GM23338 (cell line): Measurements from ENCODE around the gene FCN3. TPM values are rescaled to one million over a fixed set of nuclear protein-coding genes. Genes with fewer than 3 reads are reported as not detected.

Experiments
- ATAC-seq: fragments of 200-7000 bp; cut with Tn5 transposase; 3 replicates; pipeline ENCODE4 v1.9.1; 2020
- DNase-seq: peaks from one replicate; pipeline ENCODE4 v3.0.0-alpha.2; 2015; ENCODE audit warnings: low spot score
- H2AFZ ChIP-seq: fragments of 200-600 bp; sonication (generic); 2 replicates; pipeline ENCODE4 v1.8.0; 2016; ENCODE audit warnings: antibody characterized with exemption, mild to moderate bottlenecking, moderate library complexity
- H3F3A ChIP-seq: fragments of 200-600 bp; sonication (generic); replicated peaks from 2 replicates; pipeline ENCODE4 v1.8.0; 2017; ENCODE audit warnings: antibody characterized with exemption, mixed run types, low read depth
- H3K27ac ChIP-seq: fragments of 200-600 bp; sonication (generic); 2 replicates; pipeline ENCODE4 v1.6.1; 2016; ENCODE audit warnings: low read depth
- H3K27me3 ChIP-seq: fragments of 200-600 bp; sonication (generic); 2 replicates; pipeline ENCODE4 v1.8.0; 2016; ENCODE audit warnings: mild to moderate bottlenecking, mixed run types, moderate library complexity; ENCODE audit not compliant: insufficient read depth
- H3K36me3 ChIP-seq: fragments of 200-600 bp; sonication (generic); 2 replicates; pipeline ENCODE4 v1.8.0; 2016; ENCODE audit warnings: mild to moderate bottlenecking; ENCODE audit not compliant: insufficient read depth
- H3K4me1 ChIP-seq: fragments of 200-600 bp; sonication (generic); 2 replicates; pipeline ENCODE4 v1.8.0; 2016; ENCODE audit warnings: mild to moderate bottlenecking, moderate library complexity; ENCODE audit not compliant: insufficient read depth
- H3K4me2 ChIP-seq: fragments of 200-600 bp; sonication (generic); 2 replicates; pipeline ENCODE4 v1.7.1; 2017; ENCODE audit warnings: mixed run types
- H3K4me3 ChIP-seq: fragments of 200-600 bp; sonication (generic); 2 replicates; pipeline ENCODE4 v1.6.1; 2016; ENCODE audit warnings: mixed run types
- H3K79me2 ChIP-seq: fragments of 200-600 bp; sonication (generic); replicated peaks from 2 replicates; pipeline ENCODE4 v1.8.0; 2017; ENCODE audit warnings: mild to moderate bottlenecking; ENCODE audit not compliant: insufficient read depth
- H3K9me2 ChIP-seq: fragments of 200-600 bp; sonication (generic); 2 replicates; pipeline ENCODE4 v1.8.0; 2017; ENCODE audit not compliant: insufficient read depth
- H4K20me1 ChIP-seq: fragments of 200-600 bp; sonication (generic); replicated peaks from 2 replicates; pipeline ENCODE4 v1.8.0; 2017; ENCODE audit warnings: mild to moderate bottlenecking; ENCODE audit not compliant: insufficient read depth
- H3K27ac Mint-ChIP-seq: 2 replicates; pipeline ENCODE4 v1.8.0; 2020; ENCODE audit warnings: inconsistent platforms, mild to moderate bottlenecking, moderate library complexity, mixed read lengths
- H3K27me3 Mint-ChIP-seq: 3 replicates; pipeline ENCODE4 v1.8.0; 2022; ENCODE audit warnings: low read depth, mild to moderate bottlenecking, moderate library complexity, mixed read lengths, inconsistent platforms; ENCODE audit not compliant: insufficient read depth, poor library complexity
- H3K36me3 Mint-ChIP-seq: 3 replicates; pipeline ENCODE4 v1.8.0; 2021; ENCODE audit warnings: low read depth, mild to moderate bottlenecking, inconsistent platforms, moderate library complexity, mixed read lengths
- H3K4me1 Mint-ChIP-seq: 3 replicates; pipeline ENCODE4 v1.8.0; 2020; ENCODE audit warnings: mild to moderate bottlenecking, inconsistent platforms, mixed read lengths
- H3K4me3 Mint-ChIP-seq: 3 replicates; pipeline ENCODE4 v1.8.0; 2021; ENCODE audit warnings: moderate library complexity, mild to moderate bottlenecking, inconsistent platforms, mixed read lengths
- H3K9me3 Mint-ChIP-seq: 3 replicates; pipeline ENCODE4 v1.8.0; 2020; ENCODE audit warnings: moderate library complexity, mild to moderate bottlenecking, inconsistent platforms, mixed read lengths
- CREB1 ChIP-seq: fragments of 250-450 bp; sonication (Bioruptor Pico); IDR thresholded peaks from 2 replicates; pipeline ENCODE4 v1.5.0; 2020; ENCODE audit warnings: low read depth, mild to moderate bottlenecking, moderate library complexity
- CTCF ChIP-seq, 2 experiments: fragments of 200-600 bp in 1 of 2; sonication (generic) in 1 of 2; conservative IDR thresholded peaks; 2 replicates each; pipeline versions ENCODE4 v1.5.1 to v1.6.1; 2016 to 2017; ENCODE audit warnings: antibody characterized with exemption in 2 of 2, low read depth in 2 of 2, mild to moderate bottlenecking in 2 of 2, moderate library complexity in 1 of 2
- EZH2 ChIP-seq: fragments of 200-600 bp; sonication (generic); IDR thresholded peaks from one replicate; pipeline ENCODE4 v1.8.0; 2017; ENCODE audit warnings: antibody characterized with exemption, mild to moderate bottlenecking, low read depth; ENCODE audit not compliant: unreplicated experiment
- EZH2phosphoT487 ChIP-seq: fragments of 200-600 bp; sonication (generic); IDR thresholded peaks from one replicate; pipeline ENCODE4 v1.8.1; 2018; ENCODE audit warnings: antibody characterized with exemption; ENCODE audit not compliant: unreplicated experiment
- NANOG ChIP-seq: IDR thresholded peaks from 2 replicates; pipeline ENCODE4 v1.6.1; 2016; ENCODE audit warnings: antibody characterized with exemption, borderline replicate concordance
- POLR2AphosphoS5 ChIP-seq: IDR thresholded peaks from 2 replicates; pipeline ENCODE4 v1.6.1; 2016; ENCODE audit warnings: antibody characterized with exemption, low read depth
- ZNF114 ChIP-seq: fragments of 250-450 bp; sonication (Bioruptor Pico); IDR thresholded peaks from 2 replicates; pipeline ENCODE4 v1.5.0; 2020; ENCODE audit warnings: mild to moderate bottlenecking, moderate library complexity
- ZNF331 ChIP-seq: fragments of 250-450 bp; sonication (Bioruptor Pico); IDR thresholded peaks from 2 replicates; pipeline ENCODE4 v1.5.0; 2020; ENCODE audit warnings: low read depth, mild to moderate bottlenecking, moderate library complexity
- ZNF462 ChIP-seq: fragments of 250-450 bp; sonication (Bioruptor Pico); IDR thresholded peaks from 2 replicates; pipeline ENCODE4 v1.5.0; 2020; ENCODE audit warnings: mild to moderate bottlenecking, moderate library complexity
- polyA plus RNA-seq: library from polyadenylated mRNA; unstranded; fragments of >200 nt; fragmentation: Nextera tagmentation; extraction: Ambion mirVana; gene quantifications from 2 replicates; pipeline ENCODE4 v1.2.1, GENCODE V29; 2016
- total RNA-seq: library from RNA; depleted of rRNA; stranded (reverse); fragments of >200 nt; shearing (Covaris generic); gene quantifications from 2 replicates; pipeline ENCODE4 v1.2.3, GENCODE V29; 2014
- TF ChIP-seq, protein P1 (sequence below): IDR thresholded peaks from one replicate; pipeline ENCODE4 v1.6.1; 2018; ENCODE audit warnings: antibody characterized with exemption; ENCODE audit not compliant: unreplicated experiment

FCN3 gene
- total and polyA plus RNA-seq, 2 experiments from 2014 or later, result 0.49 TPM; not detected in 1

DNA sequence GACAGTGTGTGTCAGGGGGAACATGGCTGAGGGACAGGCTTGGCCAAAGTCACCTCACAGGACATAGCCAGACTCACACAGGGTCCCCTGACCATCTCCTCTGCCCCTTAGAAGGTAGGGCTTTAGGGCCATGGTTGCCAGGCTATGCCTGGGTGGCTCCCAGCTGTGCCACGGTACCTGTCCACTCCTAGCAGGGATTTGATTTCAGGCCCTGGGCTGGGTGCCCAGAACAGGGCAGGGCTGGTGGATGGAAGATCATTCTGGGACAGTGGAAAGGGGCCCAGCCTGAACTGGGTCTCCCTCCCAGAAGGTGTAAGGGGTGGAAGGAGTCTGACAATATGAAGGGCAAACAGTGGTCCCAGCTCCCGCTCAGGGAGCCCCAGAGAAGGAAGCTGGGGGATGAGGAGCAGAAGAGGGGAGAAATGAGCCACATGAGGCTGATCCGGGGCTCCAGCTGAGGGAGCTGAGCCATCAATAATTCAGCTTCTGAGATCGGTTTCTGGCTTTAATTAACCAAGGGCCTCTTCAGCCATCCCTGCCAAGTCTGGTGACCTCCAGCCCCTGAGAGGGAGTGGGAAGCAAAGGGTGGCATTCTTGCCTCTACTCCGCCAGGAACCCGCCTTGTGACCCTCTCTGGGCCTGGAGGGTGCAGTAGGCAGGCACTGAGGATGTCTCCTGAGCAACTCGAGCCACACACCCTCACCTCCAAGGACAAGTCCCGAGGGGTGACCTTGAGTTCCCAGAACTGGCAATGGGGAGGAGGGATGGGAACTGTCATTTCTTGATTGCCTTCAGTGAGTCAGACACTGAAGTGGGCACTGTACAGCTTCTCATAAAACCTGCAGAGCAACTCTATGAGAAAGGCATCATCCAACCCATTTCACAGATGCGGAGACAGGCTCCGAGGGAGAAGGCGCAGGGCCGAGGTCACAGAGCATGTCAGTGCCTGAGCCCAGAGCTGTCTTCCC, 6.4 kb upstream of the FCN3 start (continued):
- TF ChIP-seq, protein P1, sequence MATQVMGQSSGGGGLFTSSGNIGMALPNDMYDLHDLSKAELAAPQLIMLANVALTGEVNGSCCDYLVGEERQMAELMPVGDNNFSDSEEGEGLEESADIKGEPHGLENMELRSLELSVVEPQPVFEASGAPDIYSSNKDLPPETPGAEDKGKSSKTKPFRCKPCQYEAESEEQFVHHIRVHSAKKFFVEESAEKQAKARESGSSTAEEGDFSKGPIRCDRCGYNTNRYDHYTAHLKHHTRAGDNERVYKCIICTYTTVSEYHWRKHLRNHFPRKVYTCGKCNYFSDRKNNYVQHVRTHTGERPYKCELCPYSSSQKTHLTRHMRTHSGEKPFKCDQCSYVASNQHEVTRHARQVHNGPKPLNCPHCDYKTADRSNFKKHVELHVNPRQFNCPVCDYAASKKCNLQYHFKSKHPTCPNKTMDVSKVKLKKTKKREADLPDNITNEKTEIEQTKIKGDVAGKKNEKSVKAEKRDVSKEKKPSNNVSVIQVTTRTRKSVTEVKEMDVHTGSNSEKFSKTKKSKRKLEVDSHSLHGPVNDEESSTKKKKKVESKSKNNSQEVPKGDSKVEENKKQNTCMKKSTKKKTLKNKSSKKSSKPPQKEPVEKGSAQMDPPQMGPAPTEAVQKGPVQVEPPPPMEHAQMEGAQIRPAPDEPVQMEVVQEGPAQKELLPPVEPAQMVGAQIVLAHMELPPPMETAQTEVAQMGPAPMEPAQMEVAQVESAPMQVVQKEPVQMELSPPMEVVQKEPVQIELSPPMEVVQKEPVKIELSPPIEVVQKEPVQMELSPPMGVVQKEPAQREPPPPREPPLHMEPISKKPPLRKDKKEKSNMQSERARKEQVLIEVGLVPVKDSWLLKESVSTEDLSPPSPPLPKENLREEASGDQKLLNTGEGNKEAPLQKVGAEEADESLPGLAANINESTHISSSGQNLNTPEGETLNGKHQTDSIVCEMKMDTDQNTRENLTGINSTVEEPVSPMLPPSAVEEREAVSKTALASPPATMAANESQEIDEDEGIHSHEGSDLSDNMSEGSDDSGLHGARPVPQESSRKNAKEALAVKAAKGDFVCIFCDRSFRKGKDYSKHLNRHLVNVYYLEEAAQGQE, result no peak
- TF ChIP-seq ZNF114 (CRISPR knock-in tag) (no peak), EZH2phosphoT487 (no peak), NANOG (no peak), POLR2AphosphoS5 (no peak), CREB1 (CRISPR knock-in tag) (no peak), ZNF331 (CRISPR knock-in tag) (no peak)

GRCh38 chr1:27380224-27380623, 5.6 kb upstream of the FCN3 start:
- H4K20me1 ChIP-seq, result no peaks in the 10 kb centered on the region
- Mint-ChIP-seq H3K36me3 (no peaks in the 10 kb centered on the region), H3K27me3 (peaks cover 8% of the 10 kb centered on the region), H3K27ac (no peak overlapping the region), H3K9me3 (no peaks in the 10 kb centered on the region), H3K4me3 (no peak overlapping the region), H3K4me1 (peaks cover 6% of the 10 kb centered on the region; the same call in 1 of the 3 replicates)
- no peak overlapping the region for H3K4me2 ChIP-seq
- no peaks in the 10 kb centered on the region for H3K79me2 ChIP-seq
- H3K36me3 ChIP-seq, result no peaks in the 10 kb centered on the region
- H3K27me3 ChIP-seq, result peaks cover 5% of the 10 kb centered on the region
- no peak overlapping the region for H2AFZ ChIP-seq
- H3K27ac ChIP-seq, result no peak overlapping the region
- no peak overlapping the region for H3K4me3 ChIP-seq
- no peaks in the 10 kb centered on the region for H3F3A ChIP-seq
- ATAC-seq, result no peak
- no peak for DNase-seq
- peaks cover 3% of the 10 kb centered on the region; the same call in 1 of the 2 replicates for H3K4me1 ChIP-seq
- TF ChIP-seq EZH2 (no peak), EZH2phosphoT487 (no peak), CTCF (conservative IDR thresholded peaks at IDR 0.05; ENCODE audit: low read depth in 2 of 2) (no peak), ZNF462 (no peak), ZNF114 (CRISPR knock-in tag) (no peak)
- H3K9me2 ChIP-seq, result no peaks in the 10 kb centered on the region
